Body of pancreas (tissue), 4 donors: Measurements from ENCODE around the gene BPIFB2.

ENCODE experiments used
- CTCF ChIP-seq, 7 experiments: fragments of 450-650 bp in 4 of 7; fragments of 200-600 bp in 3 of 7; sonication (generic) in 3 of 7; IDR thresholded peaks; one replicate each; pipeline ENCODE4 v1.5.1; 2016 to 2019; ENCODE audit warnings: antibody characterized with exemption in 7 of 7
- POLR2A ChIP-seq, 3 donors: fragments of 450-650 bp; IDR thresholded peaks; one replicate each; pipeline ENCODE4 v1.6.1; 2016; ENCODE audit warnings: antibody characterized with exemption in 3 of 3, mild to moderate bottlenecking in 2 of 3

DNA sequence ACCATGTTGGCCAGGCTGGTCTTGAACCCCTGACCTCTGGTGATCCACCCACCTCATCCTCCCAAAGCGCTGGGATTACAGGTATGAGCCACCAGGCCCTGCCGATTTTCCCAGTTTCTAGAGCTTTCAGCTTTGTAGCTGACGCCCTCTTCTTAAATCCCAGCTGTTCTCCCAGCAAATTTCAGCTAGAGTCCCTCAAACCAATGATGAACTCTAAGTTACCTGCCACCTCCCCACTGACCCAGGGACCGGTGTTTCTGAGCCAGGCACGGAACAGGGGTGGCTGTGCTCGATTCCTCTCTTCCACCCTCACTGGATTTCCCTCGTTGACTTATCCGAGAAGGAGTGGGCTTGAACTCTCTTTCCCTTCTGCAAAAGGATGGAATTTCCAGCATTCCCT is 42.4 kb upstream of the BPIFB2 start:
- TF ChIP-seq CTCF (IDR thresholded peaks at IDR 0.05), result no peak
- TF ChIP-seq POLR2A (IDR thresholded peaks at IDR 0.05), result no peak
